Measurements from ENCODE around the gene CEND1.

GRCh38 chr11:792873-793272, 3.0 kb upstream of the CEND1 start:
- TF ChIP-seq CTCF (optimal IDR thresholded peaks at IDR 0.05 in 1 of 3, IDR thresholded peaks at IDR 0.05 in 1 of 3, conservative IDR thresholded peaks at IDR 0.05 in 1 of 3; ENCODE audit: extremely low read depth in 1 of 3, insufficient read depth in 2 of 3, low read length in 3 of 3): no peak
- TF ChIP-seq EZH2 (IDR thresholded peaks at IDR 0.05; ENCODE audit: low read length): no peak

Measured in keratinocyte (primary cell).